H9 (cell line): ENCODE results near the gene DNAJC18. TPM values are rescaled to one million over a fixed set of nuclear protein-coding genes. Genes with fewer than 3 reads are reported as not detected.

Experiments
- DNase-seq: peaks from one replicate; pipeline ENCODE4 v3.0.0-alpha.2; 2017
- H2AFZ ChIP-seq: one replicate; pipeline ENCODE4 v1.6.1; 2013; ENCODE audit warnings: mild to moderate bottlenecking, low read length, control low read depth, moderate library complexity
- H2AK5ac ChIP-seq: 2 replicates; pipeline ENCODE4 v1.6.1; 2013; ENCODE audit warnings: low read length, control low read depth, mixed read lengths; ENCODE audit not compliant: insufficient read length
- H2BK120ac ChIP-seq: one replicate; pipeline ENCODE4 v1.6.1; 2013; ENCODE audit warnings: low read depth, mild to moderate bottlenecking, low read length, control low read depth, inconsistent platforms; ENCODE audit not compliant: poor library complexity, severe bottlenecking
- H2BK12ac ChIP-seq: 2 replicates; pipeline ENCODE4 v1.6.1; 2013; ENCODE audit warnings: low read length, control low read depth, mixed read lengths, low read depth; ENCODE audit not compliant: insufficient read length
- H2BK15ac ChIP-seq: 2 replicates; pipeline ENCODE4 v1.6.1; 2013; ENCODE audit warnings: low read depth, low read length, control low read depth
- H2BK20ac ChIP-seq: one replicate; pipeline ENCODE4 v1.6.1; 2013; ENCODE audit warnings: low read depth, mild to moderate bottlenecking, low read length, control low read depth, inconsistent platforms; ENCODE audit not compliant: poor library complexity, severe bottlenecking
- H2BK5ac ChIP-seq: 2 replicates; pipeline ENCODE4 v1.6.1; 2013; ENCODE audit warnings: low read length, control low read depth, mixed read lengths; ENCODE audit not compliant: insufficient read length
- H3K14ac ChIP-seq: 2 replicates; pipeline ENCODE4 v1.6.1; 2013; ENCODE audit warnings: low read length, control low read depth; ENCODE audit not compliant: insufficient read depth
- H3K18ac ChIP-seq: 2 replicates; pipeline ENCODE4 v1.6.1; 2013; ENCODE audit warnings: low read depth, mild to moderate bottlenecking, mixed read lengths, low read length, control low read depth; ENCODE audit not compliant: insufficient read length
- H3K23ac ChIP-seq: 2 replicates; pipeline ENCODE4 v1.6.1; 2013; ENCODE audit warnings: low read length, control low read depth, mixed read lengths, low read depth; ENCODE audit not compliant: insufficient read length
- H3K23me2 ChIP-seq: 2 replicates; pipeline ENCODE4 v1.6.1; 2013; ENCODE audit warnings: low read depth, mild to moderate bottlenecking, mixed read lengths, low read length, control low read depth; ENCODE audit not compliant: insufficient read length, poor library complexity, severe bottlenecking
- H3K27ac ChIP-seq: 2 replicates; pipeline ENCODE4 v1.5.1; 2013; ENCODE audit warnings: low read length, control low read depth, mixed read lengths, low read depth; ENCODE audit not compliant: insufficient read length
- H3K27me3 ChIP-seq: 2 replicates; pipeline ENCODE4 v1.6.1; 2013; ENCODE audit warnings: low read length, control low read depth, inconsistent platforms; ENCODE audit not compliant: insufficient read depth
- H3K4ac ChIP-seq: 2 replicates; pipeline ENCODE4 v1.6.1; 2013; ENCODE audit warnings: low read depth, mild to moderate bottlenecking, control low read depth, inconsistent platforms, low read length, moderate library complexity
- H3K4me1 ChIP-seq: 2 replicates; pipeline ENCODE4 v1.6.1; 2013; ENCODE audit warnings: low read length, control low read depth, inconsistent platforms; ENCODE audit not compliant: insufficient read depth
- H3K4me2 ChIP-seq: 2 replicates; pipeline ENCODE4 v1.6.1; 2013; ENCODE audit warnings: low read length, control low read depth, mixed read lengths; ENCODE audit not compliant: insufficient read length, insufficient read depth
- H3K56ac ChIP-seq: 2 replicates; pipeline ENCODE4 v1.6.1; 2013; ENCODE audit warnings: low read depth, mild to moderate bottlenecking, mixed read lengths, low read length, control low read depth; ENCODE audit not compliant: insufficient read length
- H3K79me1 ChIP-seq: 2 replicates; pipeline ENCODE4 v1.6.1; 2013; ENCODE audit warnings: low read depth, mild to moderate bottlenecking, moderate library complexity, low read length, control low read depth, inconsistent platforms; ENCODE audit not compliant: insufficient read depth, poor library complexity, severe bottlenecking
- H3K79me2 ChIP-seq: 2 replicates; pipeline ENCODE4 v1.6.1; 2013; ENCODE audit warnings: low read length, control low read depth, inconsistent platforms; ENCODE audit not compliant: insufficient read depth
- H3K9ac ChIP-seq: 2 replicates; pipeline ENCODE4 v1.6.1; 2013; ENCODE audit warnings: low read length, control low read depth, mixed read lengths; ENCODE audit not compliant: insufficient read length; ENCODE audit errors: extremely low read depth
- H3K9me3 ChIP-seq: one replicate; pipeline ENCODE4 v1.6.1; 2013; ENCODE audit warnings: low read depth, low read length, inconsistent platforms; ENCODE audit not compliant: control insufficient read depth
- H3T11ph ChIP-seq: one replicate; pipeline ENCODE4 v1.6.1; 2013; ENCODE audit warnings: mild to moderate bottlenecking, low read length, control low read depth, inconsistent platforms
- H4K20me1 ChIP-seq: one replicate; pipeline ENCODE4 v1.6.1; 2013; ENCODE audit not compliant: control insufficient read depth, insufficient read length, insufficient read depth
- H4K5ac ChIP-seq: 2 replicates; pipeline ENCODE4 v1.6.1; 2013; ENCODE audit warnings: low read depth, mild to moderate bottlenecking, mixed read lengths, low read length, control low read depth; ENCODE audit not compliant: insufficient read length
- H4K8ac ChIP-seq: replicated peaks from 2 replicates; pipeline ENCODE4 v1.6.1; 2013; ENCODE audit warnings: low read length, control low read depth, mixed read lengths, low read depth; ENCODE audit not compliant: insufficient read length
- H4K91ac ChIP-seq: 2 replicates; pipeline ENCODE4 v1.6.1; 2013; ENCODE audit warnings: low read depth, mild to moderate bottlenecking, moderate library complexity, mixed read lengths, low read length, control low read depth; ENCODE audit not compliant: insufficient read length
- H3K27ac Mint-ChIP-seq, 3 experiments: 2 replicates in 2 of 3; 3 replicates in 1 of 3; pipeline ENCODE4 v1.8.0; 2020 to 2021; ENCODE audit warnings: mixed read lengths in 3 of 3, mild to moderate bottlenecking in 1 of 3, moderate library complexity in 1 of 3
- H3K27me3 Mint-ChIP-seq: 2 replicates; pipeline ENCODE4 v1.8.0; 2021; ENCODE audit warnings: low read depth, mild to moderate bottlenecking, moderate library complexity, mixed read lengths
- H3K36me3 Mint-ChIP-seq, 3 experiments: 2 replicates in 2 of 3; 3 replicates in 1 of 3; pipeline ENCODE4 v1.8.0; 2020 to 2021; ENCODE audit warnings: low read depth in 3 of 3, mixed read lengths in 3 of 3; ENCODE audit not compliant: insufficient read depth in 1 of 3
- H3K4me1 Mint-ChIP-seq, 2 experiments: 2 replicates each; pipeline ENCODE4 v1.8.0; 2020; ENCODE audit warnings: mixed read lengths in 2 of 2
- H3K4me3 Mint-ChIP-seq, 2 experiments: 2 replicates in 1 of 2; 3 replicates in 1 of 2; pipeline ENCODE4 v1.8.0; 2020 to 2021; ENCODE audit warnings: mild to moderate bottlenecking in 2 of 2, mixed read lengths in 2 of 2, moderate library complexity in 1 of 2
- H3K9me3 Mint-ChIP-seq, 2 experiments: 2 replicates in 1 of 2; 3 replicates in 1 of 2; pipeline ENCODE4 v1.8.0; 2020; ENCODE audit warnings: mild to moderate bottlenecking in 2 of 2, mixed read lengths in 2 of 2, moderate library complexity in 1 of 2
- CTCF ChIP-seq: fragments of 200-600 bp; sonication (generic); conservative IDR thresholded peaks from 3 replicates; pipeline ENCODE4 v1.8.0; 2021; ENCODE audit warnings: antibody characterized with exemption, mild to moderate bottlenecking
- WGBS: extraction: QIAGEN DNeasy Blood & Tissue Kit; methylation state at CpG from one replicate; pipeline ENCODE4 v1.1.7; 2013; ENCODE audit warnings: missing lambda C conversion rate, low lambda C conversion rate, mixed read lengths; ENCODE audit not compliant: insufficient read length; ENCODE audit errors: extremely low coverage; 5-methylcytosine and 5-hydroxymethylcytosine counted together
- total RNA-seq: library from RNA; stranded (reverse); gene quantifications from 2 replicates; pipeline ENCODE4 v1.2.1, GENCODE V29; 2021

DNAJC18 gene
- total RNA-seq, 1 experiment from 2014 or later: 26.5 TPM

GRCh38 chr5:139403787-139404483, 35.4 kb downstream of the DNAJC18 start, which contains the start of gene SPATA24:
Gene SPATA24, minus strand, starts transcription at chr5:139404089. Its CDS starts 29 bp downstream, at chr5:139404060.
- peak within 1 kb of the TSS; percentile 77 for H3K9ac ChIP-seq
- H3K4me3 Mint-ChIP-seq: peak within 1 kb of the TSS; percentile 91 to 94

More at GRCh38 chr5:139403787-139404483, 35.4 kb downstream of the DNAJC18 start, which contains the start of gene SPATA24:
- H2AK5ac ChIP-seq: no peak within 1 kb of the TSS
- Mint-ChIP-seq H3K27ac (peak within 1 kb of the TSS; percentile 99 to 100 (median 100)), H3K36me3 (peaks cover 4 to 20% (median 16%) of the 10 kb centered on the region in 3 experiments), H3K9me3 (no peaks in the 10 kb centered on the region), H3K27me3 (peaks cover 2% of the 10 kb centered on the region; the same call in 1 of the 2 replicates), H3K4me1 (peaks cover 16 to 20% of the 10 kb centered on the region in 2 experiments)
- no peaks in the 10 kb centered on the region for H3K79me2 ChIP-seq
- no peak within 1 kb of the TSS for H4K8ac ChIP-seq
- DNase-seq: peak; percentile 98
- no CpG with 5 or more reads among the region's 41 CpGs for WGBS
- H4K91ac ChIP-seq: no peak within 1 kb of the TSS
- no peak for TF ChIP-seq CTCF
- no peak within 1 kb of the TSS for H4K5ac ChIP-seq
- no peaks in the 10 kb centered on the region for H3K23me2 ChIP-seq
- H3K23ac ChIP-seq: no peak within 1 kb of the TSS
- peak within 1 kb of the TSS; percentile 51 for H2AFZ ChIP-seq
- peaks cover 2% of the 10 kb centered on the region; the same call in 1 of the 2 replicates for H3K4me1 ChIP-seq
- no peak within 1 kb of the TSS for H2BK120ac ChIP-seq
- no peak within 1 kb of the TSS for H3K4ac ChIP-seq
- peak within 1 kb of the TSS; percentile 98 for H3K18ac ChIP-seq
- peak within 1 kb of the TSS; percentile 98 for H3K14ac ChIP-seq
- H3K79me1 ChIP-seq: no peaks in the 10 kb centered on the region
- H3K56ac ChIP-seq: no peak within 1 kb of the TSS
- no peaks in the 10 kb centered on the region for H4K20me1 ChIP-seq
- H2BK12ac ChIP-seq: no peak within 1 kb of the TSS
- H2BK20ac ChIP-seq: no peak within 1 kb of the TSS
- H2BK5ac ChIP-seq: no peak within 1 kb of the TSS
- H3K27me3 ChIP-seq: no peaks in the 10 kb centered on the region
- H2BK15ac ChIP-seq: no peak within 1 kb of the TSS
- peak within 1 kb of the TSS; percentile 79 for H3K27ac ChIP-seq
- H3T11ph ChIP-seq: no peak within 1 kb of the TSS
- H3K4me2 ChIP-seq: peak within 1 kb of the TSS; percentile 74
- no peaks in the 10 kb centered on the region for H3K9me3 ChIP-seq
